Measurements from ENCODE around the gene ABCB11.
A peak's percentile ranks its signal among the peaks of the same experiment; 100 is the strongest.

The ABCB11 gene

DNA sequence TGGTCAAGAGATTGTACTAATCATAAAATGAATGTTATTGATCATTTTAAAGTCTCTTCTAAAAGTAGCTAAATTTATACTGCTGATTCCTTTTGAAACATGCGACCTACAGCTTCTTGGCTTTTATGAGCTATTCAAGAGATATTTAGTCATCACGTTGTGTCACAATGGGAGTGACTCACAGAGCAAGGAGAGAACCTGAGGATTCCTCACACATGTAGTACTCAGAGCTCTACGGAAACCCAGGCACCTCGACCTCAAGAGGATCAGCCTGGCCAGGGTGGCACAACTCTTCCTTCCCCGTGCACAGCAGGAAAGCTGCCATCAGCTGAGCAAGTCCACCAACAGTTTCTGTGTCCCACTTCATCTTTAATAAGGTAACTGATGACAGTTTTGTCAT is 38.2 kb upstream of the ABCB11 start, which contains the start of gene DHRS9:
DHRS9 (plus strand) TSS at position 223 of the 400 bp plus-strand sequence. CDS start 12,019 bp downstream, outside the sequence.
- no peak within 1 kb of the TSS for H3K4ac ChIP-seq (ENCODE audit: low read depth, low read length)
- no peak within 1 kb of the TSS for H2BK120ac ChIP-seq (ENCODE audit: insufficient read depth, low read length, poor library complexity)
- no peaks in the 10 kb centered on the region for H3K27me3 ChIP-seq (ENCODE audit: insufficient read depth, low read length)
- no peak within 1 kb of the TSS for H4K91ac ChIP-seq (ENCODE audit: low read depth, low read length)
- no peak within 1 kb of the TSS for H3K18ac ChIP-seq (ENCODE audit: low read length)
- no peak within 1 kb of the TSS for H2AFZ ChIP-seq (ENCODE audit: insufficient read depth, low read length, poor library complexity)
- H2BK12ac ChIP-seq (ENCODE audit: low read length): no peak within 1 kb of the TSS
- no peak within 1 kb of the TSS for H3K27ac ChIP-seq (ENCODE audit: low read depth, low read length)
- WGBS (ENCODE audit: extremely low coverage, insufficient coverage, insufficient read length): no CpG with 5 or more reads among the region's 5 CpGs
- H4K12ac ChIP-seq (ENCODE audit: low read depth, low read length): no peak within 1 kb of the TSS
- H3K4me3 ChIP-seq (ENCODE audit: low read depth, low read length): no peak within 1 kb of the TSS
- H3K23ac ChIP-seq (ENCODE audit: low read length): no peak within 1 kb of the TSS
- H3K14ac ChIP-seq (ENCODE audit: low read length): no peak within 1 kb of the TSS
- H2AK5ac ChIP-seq (ENCODE audit: low read length): no peak within 1 kb of the TSS
- no peak within 1 kb of the TSS for H3K4me2 ChIP-seq (ENCODE audit: low read length)
- H3K9ac ChIP-seq (ENCODE audit: low read length): no peak within 1 kb of the TSS
- no peaks in the 10 kb centered on the region for H3K4me1 ChIP-seq (ENCODE audit: control insufficient read depth in 1 of 2, insufficient read depth in 2 of 2, low read length in 2 of 2)
- no peak within 1 kb of the TSS for H2BK5ac ChIP-seq (ENCODE audit: low read depth, low read length, poor library complexity)
- H3K9me3 ChIP-seq (ENCODE audit: insufficient read depth, low read depth, low read length): peaks cover 2% of the 10 kb centered on the region
- H4K8ac ChIP-seq (ENCODE audit: low read depth, low read length): no peak within 1 kb of the TSS
- DNase-seq: peak; percentile 75 to 92
- H3K36me3 ChIP-seq (ENCODE audit: control insufficient read depth in 1 of 2, insufficient read depth in 2 of 2, low read length in 2 of 2): no peaks in the 10 kb centered on the region
- no peaks in the 10 kb centered on the region for H3K79me1 ChIP-seq (ENCODE audit: low read length)
- no peaks in the 10 kb centered on the region for H3K79me2 ChIP-seq (ENCODE audit: control insufficient read depth, insufficient read depth, low read length, poor library complexity)

DNA sequence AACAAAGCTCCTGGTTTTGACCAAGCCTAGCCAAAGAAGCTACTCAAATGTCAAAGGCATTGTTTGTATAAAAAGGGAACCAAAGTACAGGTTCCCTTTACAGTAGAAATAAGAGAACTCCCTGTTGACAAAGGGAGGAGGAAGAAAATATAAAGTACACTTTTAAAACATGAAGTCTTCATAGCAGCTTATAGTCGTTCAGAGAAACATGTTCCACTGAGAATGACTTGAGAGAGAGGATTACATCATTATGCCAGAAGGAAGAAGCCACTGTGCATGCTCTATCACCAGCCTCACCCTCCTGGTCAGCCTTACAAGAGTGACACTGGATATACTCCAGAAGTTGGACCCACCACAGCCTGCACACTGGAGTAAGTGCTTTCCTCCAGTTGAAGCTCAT is 35.8 kb upstream of the ABCB11 start:
- Histone ChIP-seq H2AK5ac (ENCODE audit: low read length) (no peak overlapping the region), H3K4me2 (ENCODE audit: low read length) (no peak overlapping the region), H2AFZ (ENCODE audit: insufficient read depth, low read length, poor library complexity) (no peak overlapping the region), H3K4me3 (ENCODE audit: low read depth, low read length) (no peak overlapping the region), H3K23ac (ENCODE audit: low read length) (no peak overlapping the region), H3K4me1 (ENCODE audit: control insufficient read depth in 1 of 2, insufficient read depth in 2 of 2, low read length in 2 of 2) (peaks cover 0 to 4% of the 10 kb centered on the region in 2 experiments), H2BK120ac (ENCODE audit: insufficient read depth, low read length, poor library complexity) (no peak overlapping the region), H4K91ac (ENCODE audit: low read depth, low read length) (no peak overlapping the region), H3K36me3 (ENCODE audit: control insufficient read depth in 1 of 2, insufficient read depth in 2 of 2, low read length in 2 of 2) (no peaks in the 10 kb centered on the region), H2BK5ac (ENCODE audit: low read depth, low read length, poor library complexity) (no peak overlapping the region), H3K9me3 (ENCODE audit: insufficient read depth, low read depth, low read length) (peaks cover 2% of the 10 kb centered on the region), H2BK12ac (ENCODE audit: low read length) (no peak overlapping the region), H3K79me1 (ENCODE audit: low read length) (no peaks in the 10 kb centered on the region), H4K12ac (ENCODE audit: low read depth, low read length) (no peak overlapping the region), H3K18ac (ENCODE audit: low read length) (no peak overlapping the region), H4K8ac (ENCODE audit: low read depth, low read length) (no peak overlapping the region), H3K4ac (ENCODE audit: low read depth, low read length) (no peak overlapping the region), H3K27ac (ENCODE audit: low read depth, low read length) (no peak overlapping the region), H3K79me2 (ENCODE audit: control insufficient read depth, insufficient read depth, low read length, poor library complexity) (no peaks in the 10 kb centered on the region), H3K27me3 (ENCODE audit: insufficient read depth, low read length) (no peaks in the 10 kb centered on the region), H3K9ac (ENCODE audit: low read length) (no peak overlapping the region), H3K14ac (ENCODE audit: low read length) (no peak overlapping the region)
- no peak for DNase-seq
- no CpG with 5 or more reads among the region's 1 CpG for WGBS (ENCODE audit: extremely low coverage, insufficient coverage, insufficient read length)

DNA sequence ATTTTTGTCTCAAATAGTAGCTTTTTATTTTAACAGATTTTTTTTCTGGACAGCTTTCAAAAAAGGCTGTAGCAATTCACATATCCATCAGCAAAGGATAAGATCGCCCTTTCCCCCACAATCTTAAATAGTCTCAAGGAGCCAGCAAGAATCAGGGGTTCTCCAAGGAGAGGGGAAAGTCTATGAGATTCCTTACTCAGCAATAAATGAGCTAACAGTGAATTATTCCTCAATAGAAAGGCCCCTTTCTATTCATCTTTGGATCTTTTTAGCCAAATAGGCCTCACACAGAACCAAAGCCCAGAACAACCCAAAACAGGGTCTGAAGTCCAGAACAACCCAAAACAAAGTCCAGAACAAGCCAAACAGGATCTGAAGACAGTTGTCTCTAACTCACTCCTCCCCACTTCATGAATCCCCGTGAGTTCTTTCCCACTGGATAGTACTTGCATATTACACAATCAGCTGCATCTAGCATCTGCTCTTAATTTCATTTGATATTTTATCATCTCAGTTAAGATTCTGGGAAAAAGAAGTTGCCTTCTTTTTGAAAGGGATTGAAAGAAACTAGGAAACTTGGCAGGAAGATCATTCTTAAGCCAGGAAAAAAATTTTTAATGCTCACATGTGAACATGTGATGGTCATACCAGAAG is 34.9 kb upstream of the ABCB11 start:
- Histone ChIP-seq H3K79me1 (ENCODE audit: low read length) (no peaks in the 10 kb centered on the region), H4K91ac (ENCODE audit: low read depth, low read length) (no peak overlapping the region), H4K12ac (ENCODE audit: low read depth, low read length) (no peak overlapping the region), H3K9me3 (ENCODE audit: insufficient read depth, low read depth, low read length) (peaks cover 2% of the 10 kb centered on the region), H3K27me3 (ENCODE audit: insufficient read depth, low read length) (no peaks in the 10 kb centered on the region), H2BK120ac (ENCODE audit: insufficient read depth, low read length, poor library complexity) (no peak overlapping the region), H3K4me3 (ENCODE audit: low read depth, low read length) (no peak overlapping the region), H3K4ac (ENCODE audit: low read depth, low read length) (no peak overlapping the region), H3K4me1 (ENCODE audit: control insufficient read depth in 1 of 2, insufficient read depth in 2 of 2, low read length in 2 of 2) (peaks cover 0 to 4% of the 10 kb centered on the region in 2 experiments), H3K36me3 (ENCODE audit: control insufficient read depth in 1 of 2, insufficient read depth in 2 of 2, low read length in 2 of 2) (no peaks in the 10 kb centered on the region), H3K14ac (ENCODE audit: low read length) (no peak overlapping the region), H2AFZ (ENCODE audit: insufficient read depth, low read length, poor library complexity) (no peak overlapping the region), H3K4me2 (ENCODE audit: low read length) (no peak overlapping the region), H3K27ac (ENCODE audit: low read depth, low read length) (no peak overlapping the region), H4K8ac (ENCODE audit: low read depth, low read length) (no peak overlapping the region), H3K79me2 (ENCODE audit: control insufficient read depth, insufficient read depth, low read length, poor library complexity) (no peaks in the 10 kb centered on the region), H3K23ac (ENCODE audit: low read length) (no peak overlapping the region), H3K18ac (ENCODE audit: low read length) (no peak overlapping the region), H2AK5ac (ENCODE audit: low read length) (no peak overlapping the region), H2BK5ac (ENCODE audit: low read depth, low read length, poor library complexity) (no peak overlapping the region), H2BK12ac (ENCODE audit: low read length) (no peak overlapping the region), H3K9ac (ENCODE audit: low read length) (no peak overlapping the region)
- DNase-seq: no peak
- WGBS (ENCODE audit: extremely low coverage, insufficient coverage, insufficient read length): no CpG with 5 or more reads among the region's 2 CpGs

DNA sequence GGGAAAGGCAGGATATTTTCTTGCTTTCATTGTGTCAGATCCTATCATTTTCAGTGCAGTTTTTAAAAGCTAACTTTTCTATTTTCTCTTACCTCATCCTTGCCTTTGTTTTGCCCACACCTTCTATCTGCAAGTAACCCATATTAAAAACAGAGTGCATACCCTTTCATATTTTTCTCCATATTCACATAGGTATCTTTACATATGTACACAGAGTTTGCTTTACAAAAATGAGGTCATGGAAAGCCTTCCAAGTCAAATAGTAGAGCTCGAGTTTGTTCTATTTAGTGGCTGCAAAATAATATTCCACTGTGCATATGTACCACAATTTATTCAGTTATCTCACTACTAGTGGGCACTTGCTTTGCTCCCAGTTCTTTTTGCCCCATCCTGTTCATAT is 34.3 kb upstream of the ABCB11 start:
- no peak overlapping the region for H3K23ac ChIP-seq (ENCODE audit: low read length)
- no peaks in the 10 kb centered on the region for H3K36me3 ChIP-seq (ENCODE audit: control insufficient read depth in 1 of 2, insufficient read depth in 2 of 2, low read length in 2 of 2)
- H2BK120ac ChIP-seq (ENCODE audit: insufficient read depth, low read length, poor library complexity): no peak overlapping the region
- no peaks in the 10 kb centered on the region for H3K79me1 ChIP-seq (ENCODE audit: low read length)
- no peak overlapping the region for H3K27ac ChIP-seq (ENCODE audit: low read depth, low read length)
- H2AK5ac ChIP-seq (ENCODE audit: low read length): no peak overlapping the region
- H3K4me1 ChIP-seq (ENCODE audit: control insufficient read depth in 1 of 2, insufficient read depth in 2 of 2, low read length in 2 of 2): peaks cover 0 to 4% of the 10 kb centered on the region in 2 experiments
- H3K9ac ChIP-seq (ENCODE audit: low read length): no peak overlapping the region
- no peak overlapping the region for H2BK12ac ChIP-seq (ENCODE audit: low read length)
- H3K4ac ChIP-seq (ENCODE audit: low read depth, low read length): no peak overlapping the region
- no peak overlapping the region for H2AFZ ChIP-seq (ENCODE audit: insufficient read depth, low read length, poor library complexity)
- H3K79me2 ChIP-seq (ENCODE audit: control insufficient read depth, insufficient read depth, low read length, poor library complexity): no peaks in the 10 kb centered on the region
- no peak for DNase-seq
- H2BK5ac ChIP-seq (ENCODE audit: low read depth, low read length, poor library complexity): no peak overlapping the region
- H3K4me2 ChIP-seq (ENCODE audit: low read length): no peak overlapping the region
- H4K91ac ChIP-seq (ENCODE audit: low read depth, low read length): no peak overlapping the region
- H3K27me3 ChIP-seq (ENCODE audit: insufficient read depth, low read length): no peaks in the 10 kb centered on the region
- H4K12ac ChIP-seq (ENCODE audit: low read depth, low read length): no peak overlapping the region
- no peak overlapping the region for H3K14ac ChIP-seq (ENCODE audit: low read length)
- peaks cover 2% of the 10 kb centered on the region for H3K9me3 ChIP-seq (ENCODE audit: insufficient read depth, low read depth, low read length)
- no peak overlapping the region for H4K8ac ChIP-seq (ENCODE audit: low read depth, low read length)
- no CpG with 5 or more reads among the region's 1 CpG for WGBS (ENCODE audit: extremely low coverage, insufficient coverage, insufficient read length)
- no peak overlapping the region for H3K4me3 ChIP-seq (ENCODE audit: low read depth, low read length)
- H3K18ac ChIP-seq (ENCODE audit: low read length): no peak overlapping the region
